ENCODE data around the gene ITM2A.

ITM2A gene

GRCh38 chrX:79325263-79325958 lies 41.7 kb downstream of the ITM2A start:
- H3K4me2 ChIP-seq: no peak overlapping the region
- no peaks in the 10 kb centered on the region for H3K27me3 ChIP-seq (ENCODE audit: insufficient read depth, low read depth)
- H3K4me1 ChIP-seq (ENCODE audit: low read depth, poor library complexity, severe bottlenecking): no peaks in the 10 kb centered on the region
- TF ChIP-seq CTCF (conservative IDR thresholded peaks at IDR 0.05; ENCODE audit: low read depth, low read length): no peak
- H3K4me3 ChIP-seq (IDR thresholded peaks at IDR 0.05; ENCODE audit: insufficient read depth, low read depth, low read length): no peak overlapping the region
- no peaks in the 10 kb centered on the region for H3K36me3 ChIP-seq (ENCODE audit: insufficient read depth)
- H3K27ac ChIP-seq: no peak overlapping the region
- no peak overlapping the region for H2AFZ ChIP-seq (ENCODE audit: low read depth)
- H4K20me1 ChIP-seq (ENCODE audit: insufficient read depth): no peaks in the 10 kb centered on the region
- H3K79me2 ChIP-seq (ENCODE audit: insufficient read depth, low read depth): no peaks in the 10 kb centered on the region
- H3K9ac ChIP-seq: no peak overlapping the region
